Measurements from ENCODE around the gene VPS29.
"Not testable (repeated sequence)": the region's sequence is repeated elsewhere in the genome, so short reads cannot be mapped to it uniquely, and the experiment has no call there.

The VPS29 gene

DNA sequence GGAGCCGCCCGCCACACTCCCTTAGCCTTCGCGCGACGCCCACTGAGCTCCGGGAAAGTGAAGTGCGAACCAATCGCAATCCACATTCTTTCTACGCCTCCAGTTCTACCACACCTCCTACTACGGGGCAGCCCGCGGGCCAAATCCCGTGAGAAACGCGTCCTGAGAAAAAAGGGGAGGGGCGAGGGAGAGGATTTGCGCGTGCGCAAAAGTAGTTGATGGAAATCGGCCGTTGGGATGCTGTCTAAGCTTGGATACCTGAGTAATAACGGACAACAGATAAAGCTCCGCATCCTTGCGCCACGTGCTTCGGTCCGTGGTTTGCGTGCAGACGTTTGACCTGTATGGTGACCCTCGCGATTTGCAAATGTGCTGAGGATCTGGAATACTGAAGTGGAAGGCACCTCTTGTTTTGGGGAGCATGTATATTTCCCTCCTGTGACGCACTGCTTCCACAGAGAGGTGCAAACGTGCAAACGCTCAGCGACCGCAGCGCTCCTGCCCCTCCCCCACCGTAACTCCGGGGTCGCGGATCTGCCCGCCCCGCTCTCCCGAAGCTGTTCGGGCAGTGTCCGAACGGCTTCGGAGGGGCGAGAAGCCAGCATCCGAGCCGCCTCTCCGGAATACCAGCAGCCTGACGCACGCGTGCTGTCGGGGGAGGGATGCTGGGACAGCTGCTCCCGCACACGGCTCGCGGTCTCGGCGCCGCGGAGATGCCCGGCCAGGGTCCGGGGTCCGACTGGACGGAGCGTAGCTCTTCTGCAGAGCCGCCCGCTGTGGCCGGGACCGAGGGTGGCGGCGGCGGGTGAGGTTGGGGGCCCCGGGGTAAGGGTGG lies 33.5 kb downstream of the VPS29 start, which contains the start of the genes FAM216A and GPN3:
Gene FAM216A, plus strand, starts transcription at position 632 of the 835 bp plus-strand sequence. Its CDS starts 31 bp downstream, at position 663.
Gene GPN3, minus strand, starts transcription at position 44 of the 835 bp plus-strand sequence. CDS start 54 bp downstream, outside the sequence.
- peak within 1 kb of the TSS; percentile 74 for H3K4me3 ChIP-seq (ENCODE audit: low read depth, low read length)
- in situ Hi-C loops (cut with HindIII; ENCODE audit: low sequenced_read_pairs), result no loop called here
- TF ChIP-seq CTCF (IDR thresholded peaks at IDR 0.05; ENCODE audit: low read depth, low read length, missing control alignments), result no peak
- DNase-seq (ENCODE audit: low read depth), result peak; percentile 97

DNA sequence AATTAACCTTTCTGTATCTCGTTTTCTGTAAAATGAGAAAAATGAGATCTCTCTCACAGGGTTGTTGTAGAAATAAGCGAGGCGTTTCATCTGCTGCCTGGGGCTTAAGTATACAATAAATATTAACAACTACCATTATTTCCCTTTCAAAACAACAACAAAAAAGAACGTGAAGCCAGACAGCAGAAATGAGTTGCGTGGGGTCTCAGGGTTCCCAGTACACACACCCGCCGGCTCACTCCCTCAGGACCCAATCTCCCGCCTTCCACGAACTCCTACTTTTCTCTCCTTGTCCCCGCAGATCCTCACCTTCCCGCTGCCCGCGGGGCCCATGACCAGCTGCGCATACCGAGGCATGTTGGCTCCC lies 34.1 kb downstream of the VPS29 start:
- no peak for DNase-seq (ENCODE audit: low read depth)
- peak overlapping the region; percentile 74 for H3K4me3 ChIP-seq (ENCODE audit: low read depth, low read length)
- no peak for TF ChIP-seq CTCF (IDR thresholded peaks at IDR 0.05; ENCODE audit: low read depth, low read length, missing control alignments)
- in situ Hi-C loops (cut with HindIII; ENCODE audit: low sequenced_read_pairs), result no loop called here

GRCh38 chr12:110466791-110467190 lies 35.1 kb downstream of the VPS29 start:
- no peak for DNase-seq (ENCODE audit: low read depth)
- no peak for TF ChIP-seq CTCF (IDR thresholded peaks at IDR 0.05; ENCODE audit: low read depth, low read length, missing control alignments)
- in situ Hi-C loops (cut with HindIII; ENCODE audit: low sequenced_read_pairs), result no loop called here
- no peak overlapping the region for H3K4me3 ChIP-seq (ENCODE audit: low read depth, low read length)

DNA sequence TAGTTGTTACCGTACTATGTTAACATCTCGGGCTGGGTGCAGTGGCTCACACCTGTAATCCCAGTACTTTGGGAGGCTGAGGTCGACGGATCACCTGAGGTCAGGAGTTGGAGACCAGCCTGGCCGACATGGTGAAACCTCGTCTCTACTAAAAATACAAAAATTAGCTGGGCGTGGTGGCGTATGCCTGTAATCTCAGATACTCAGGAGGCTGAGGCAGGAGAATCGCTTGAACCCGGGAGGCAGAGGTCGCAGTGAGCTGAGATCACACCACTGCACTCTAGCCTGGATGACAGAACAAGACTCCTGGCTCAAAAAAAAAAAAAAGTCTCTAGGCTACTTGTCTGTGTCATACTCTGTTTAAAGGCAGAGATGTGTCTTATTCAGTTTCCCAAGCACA lies 36.1 kb downstream of the VPS29 start:
- in situ Hi-C loops (cut with HindIII; ENCODE audit: low sequenced_read_pairs); H3K4me3 ChIP-seq (ENCODE audit: low read depth, low read length); DNase-seq (ENCODE audit: low read depth): not testable (repeated sequence)

DNA sequence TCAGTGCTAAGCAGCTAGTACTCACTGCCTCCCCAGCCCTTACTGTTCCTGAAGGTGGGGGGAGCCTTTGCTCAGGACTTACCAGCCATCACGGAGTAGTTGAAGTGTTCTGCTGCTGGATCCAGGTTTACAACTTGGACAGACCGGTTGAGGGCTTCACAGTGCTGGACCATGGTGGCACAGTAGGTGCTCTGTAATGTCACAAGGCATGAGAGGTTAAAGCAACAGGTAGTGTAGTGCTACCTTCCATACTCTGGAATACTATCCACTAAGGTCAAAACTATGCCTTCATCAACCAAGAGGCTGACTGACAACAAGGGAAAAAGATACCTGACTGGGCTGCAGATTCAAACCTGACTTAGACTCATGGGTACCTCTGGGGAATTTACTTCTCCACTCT lies 36.9 kb downstream of the VPS29 start:
- TF ChIP-seq CTCF (IDR thresholded peaks at IDR 0.05; ENCODE audit: low read depth, low read length, missing control alignments), result no peak
- in situ Hi-C loops (cut with HindIII; ENCODE audit: low sequenced_read_pairs), result no loop called here
- no peak overlapping the region for H3K4me3 ChIP-seq (ENCODE audit: low read depth, low read length)
- DNase-seq (ENCODE audit: low read depth), result no peak

- H3K4me3 ChIP-seq (ENCODE audit: low read depth, low read length); in situ Hi-C loops (cut with HindIII; ENCODE audit: low sequenced_read_pairs); DNase-seq (ENCODE audit: low read depth): not testable (repeated sequence)
Observed at GRCh38 chr12:110461189-110461588, 40.7 kb downstream of the VPS29 start.

GRCh38 chr12:110458756-110459155 lies 43.2 kb downstream of the VPS29 start:
- in situ Hi-C loops (cut with HindIII; ENCODE audit: low sequenced_read_pairs), result no loop called here

More at GRCh38 chr12:110458756-110459155, 43.2 kb downstream of the VPS29 start:
- no peak for DNase-seq (ENCODE audit: low read depth)
- H3K4me3 ChIP-seq (ENCODE audit: low read depth, low read length), result no peak overlapping the region
- no peak for TF ChIP-seq CTCF (IDR thresholded peaks at IDR 0.05; ENCODE audit: low read depth, low read length, missing control alignments)
